HepG2 (cell line): ENCODE measurements around the gene POLDIP3.

Experiments
- ASH2L ChIP-seq: fragments of 300-600, 200-600 bp; sonication (generic); IDR thresholded peaks from 2 replicates; pipeline ENCODE4 v1.7.0; 2017; ENCODE audit warnings: low read depth, mild to moderate bottlenecking, moderate library complexity, mixed read lengths, low read length; ENCODE audit not compliant: insufficient read length
- FOXK1 ChIP-seq: sonication (generic); formaldehyde crosslinking; IDR thresholded peaks from 2 replicates; pipeline ENCODE4 v1.4.0; 2020; ENCODE audit warnings: low read depth, missing genetic modification reagents, borderline replicate concordance
- GTF2F1 ChIP-seq: fragments of 150-350 bp; IDR thresholded peaks from 2 replicates; pipeline ENCODE4 v1.6.1; 2014; ENCODE audit warnings: low read length
- MYC ChIP-seq: sonication (generic); formaldehyde crosslinking; IDR thresholded peaks from 2 replicates; pipeline ENCODE4 v1.9.0; 2021; ENCODE audit warnings: missing genetic modification reagents, borderline replicate concordance
- PLRG1 ChIP-seq: fragments of 450-650 bp; conservative IDR thresholded peaks from 2 replicates; pipeline ENCODE4 v1.6.1; 2016
- STAT5B ChIP-seq: sonication (generic); formaldehyde crosslinking; IDR thresholded peaks from 2 replicates; pipeline ENCODE4 v1.4.0; 2020; ENCODE audit warnings: missing genetic modification reagents
- ZNF678 ChIP-seq: sonication (generic); formaldehyde crosslinking; IDR thresholded peaks from 2 replicates; pipeline ENCODE4 v1.4.0; 2020; ENCODE audit warnings: mild to moderate bottlenecking, missing genetic modification reagents
- TF ChIP-seq, protein P1 (sequence below): sonication (generic); formaldehyde crosslinking; IDR thresholded peaks from 2 replicates; pipeline ENCODE4 v1.4.0; 2020; ENCODE audit warnings: missing genetic modification reagents, low read depth, mild to moderate bottlenecking, borderline replicate concordance
- TF ChIP-seq, protein P2 (sequence below): sonication (generic); formaldehyde crosslinking; IDR thresholded peaks from 2 replicates; pipeline ENCODE4 v1.4.0; 2020; ENCODE audit warnings: low read depth, missing genetic modification reagents
- TF ChIP-seq, protein P3 (sequence below): sonication (generic); formaldehyde crosslinking; IDR thresholded peaks from 2 replicates; pipeline ENCODE4 v1.5.0; 2020; ENCODE audit warnings: mild to moderate bottlenecking, missing genetic modification reagents, moderate library complexity

DNA sequence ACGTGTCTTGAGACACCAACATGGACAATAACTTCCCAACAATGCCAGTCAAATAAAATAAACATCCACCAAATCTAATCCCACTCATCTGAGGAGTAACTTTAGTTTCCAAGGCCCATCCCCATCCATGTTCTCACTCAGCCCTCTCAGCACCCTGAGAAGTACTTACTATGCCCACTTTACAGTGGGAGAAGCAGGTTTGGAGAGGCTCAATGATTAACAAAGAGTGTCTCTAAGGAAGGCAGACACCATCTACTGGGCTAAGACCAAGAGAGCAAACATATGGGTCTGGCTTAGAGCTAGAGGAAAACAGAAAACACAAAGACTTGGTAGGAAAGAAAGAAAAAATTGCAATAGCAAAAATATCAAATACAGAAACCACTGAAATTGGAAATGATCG lies 11.3 kb downstream of the POLDIP3 start:
- TF ChIP-seq ZNF678 (CRISPR knock-in tag) (no peak), PLRG1 (no peak), GTF2F1 (no peak), FOXK1 (CRISPR knock-in tag) (no peak), ASH2L (no peak), STAT5B (CRISPR knock-in tag) (no peak), MYC (CRISPR knock-in tag) (no peak)
- TF ChIP-seq, protein P1, sequence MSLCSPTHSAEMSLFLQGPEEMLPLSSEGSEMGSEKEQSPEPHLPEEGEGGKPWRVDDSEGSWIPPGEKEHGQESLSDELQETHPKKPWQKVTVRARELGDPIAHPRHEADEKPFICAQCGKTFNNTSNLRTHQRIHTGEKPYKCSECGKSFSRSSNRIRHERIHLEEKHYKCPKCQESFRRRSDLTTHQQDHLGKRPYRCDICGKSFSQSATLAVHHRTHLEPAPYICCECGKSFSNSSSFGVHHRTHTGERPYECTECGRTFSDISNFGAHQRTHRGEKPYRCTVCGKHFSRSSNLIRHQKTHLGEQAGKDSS (CRISPR knock-in tag) = no peak
- TF ChIP-seq, protein P2, sequence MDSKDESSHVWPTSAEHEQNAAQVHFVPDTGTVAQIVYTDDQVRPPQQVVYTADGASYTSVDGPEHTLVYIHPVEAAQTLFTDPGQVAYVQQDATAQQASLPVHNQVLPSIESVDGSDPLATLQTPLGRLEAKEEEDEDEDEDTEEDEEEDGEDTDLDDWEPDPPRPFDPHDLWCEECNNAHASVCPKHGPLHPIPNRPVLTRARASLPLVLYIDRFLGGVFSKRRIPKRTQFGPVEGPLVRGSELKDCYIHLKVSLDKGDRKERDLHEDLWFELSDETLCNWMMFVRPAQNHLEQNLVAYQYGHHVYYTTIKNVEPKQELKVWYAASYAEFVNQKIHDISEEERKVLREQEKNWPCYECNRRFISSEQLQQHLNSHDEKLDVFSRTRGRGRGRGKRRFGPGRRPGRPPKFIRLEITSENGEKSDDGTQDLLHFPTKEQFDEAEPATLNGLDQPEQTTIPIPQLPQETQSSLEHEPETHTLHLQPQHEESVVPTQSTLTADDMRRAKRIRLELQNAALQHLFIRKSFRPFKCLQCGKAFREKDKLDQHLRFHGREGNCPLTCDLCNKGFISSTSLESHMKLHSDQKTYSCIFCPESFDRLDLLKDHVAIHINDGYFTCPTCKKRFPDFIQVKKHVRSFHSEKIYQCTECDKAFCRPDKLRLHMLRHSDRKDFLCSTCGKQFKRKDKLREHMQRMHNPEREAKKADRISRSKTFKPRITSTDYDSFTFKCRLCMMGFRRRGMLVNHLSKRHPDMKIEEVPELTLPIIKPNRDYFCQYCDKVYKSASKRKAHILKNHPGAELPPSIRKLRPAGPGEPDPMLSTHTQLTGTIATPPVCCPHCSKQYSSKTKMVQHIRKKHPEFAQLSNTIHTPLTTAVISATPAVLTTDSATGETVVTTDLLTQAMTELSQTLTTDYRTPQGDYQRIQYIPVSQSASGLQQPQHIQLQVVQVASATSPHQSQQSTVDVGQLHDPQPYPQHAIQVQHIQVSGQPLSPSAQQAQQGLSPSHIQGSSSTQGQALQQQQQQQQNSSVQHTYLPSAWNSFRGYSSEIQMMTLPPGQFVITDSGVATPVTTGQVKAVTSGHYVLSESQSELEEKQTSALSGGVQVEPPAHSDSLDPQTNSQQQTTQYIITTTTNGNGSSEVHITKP (CRISPR knock-in tag) = no peak
- TF ChIP-seq, protein P3, sequence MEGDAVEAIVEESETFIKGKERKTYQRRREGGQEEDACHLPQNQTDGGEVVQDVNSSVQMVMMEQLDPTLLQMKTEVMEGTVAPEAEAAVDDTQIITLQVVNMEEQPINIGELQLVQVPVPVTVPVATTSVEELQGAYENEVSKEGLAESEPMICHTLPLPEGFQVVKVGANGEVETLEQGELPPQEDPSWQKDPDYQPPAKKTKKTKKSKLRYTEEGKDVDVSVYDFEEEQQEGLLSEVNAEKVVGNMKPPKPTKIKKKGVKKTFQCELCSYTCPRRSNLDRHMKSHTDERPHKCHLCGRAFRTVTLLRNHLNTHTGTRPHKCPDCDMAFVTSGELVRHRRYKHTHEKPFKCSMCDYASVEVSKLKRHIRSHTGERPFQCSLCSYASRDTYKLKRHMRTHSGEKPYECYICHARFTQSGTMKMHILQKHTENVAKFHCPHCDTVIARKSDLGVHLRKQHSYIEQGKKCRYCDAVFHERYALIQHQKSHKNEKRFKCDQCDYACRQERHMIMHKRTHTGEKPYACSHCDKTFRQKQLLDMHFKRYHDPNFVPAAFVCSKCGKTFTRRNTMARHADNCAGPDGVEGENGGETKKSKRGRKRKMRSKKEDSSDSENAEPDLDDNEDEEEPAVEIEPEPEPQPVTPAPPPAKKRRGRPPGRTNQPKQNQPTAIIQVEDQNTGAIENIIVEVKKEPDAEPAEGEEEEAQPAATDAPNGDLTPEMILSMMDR (CRISPR knock-in tag) = no peak
